Heart left ventricle (tissue), 13 donors: ENCODE measurements around the gene MAGEA9B.

Experiments
- POLR2A ChIP-seq, 2 donors: fragments of 450-650 bp; IDR thresholded peaks; one replicate each; pipeline ENCODE4 v1.6.1; 2017; ENCODE audit warnings: antibody characterized with exemption in 2 of 2, mild to moderate bottlenecking in 2 of 2, moderate library complexity in 2 of 2
- TF ChIP-seq, protein P1 (sequence below), 12 donors: fragments of 200-600 bp; sonication (generic) in 4 of 12; IDR thresholded peaks; one replicate each; pipeline versions ENCODE4 v1.5.0 to v1.8.0; 2018 to 2022; ENCODE audit warnings: antibody characterized with exemption in 12 of 12, mild to moderate bottlenecking in 5 of 12
- donor health status: ischemic (EF 13 %, LVEDD 7.1; RV severe dilation, severe dysfunction).
- donor health status: DM: no; HTN: yes; CAD: no.
- donor health status: DM: no; HTN: no; CAD: no.
- donor health status: ischemic (EF 25% LVEDD 6.9; RV normal size, moderate dysfunction).
- donor health status: ischemic (EF 25% LVEDD 5.7; RV mildly dilated, moderate dysfunction).
- donor health status: ischemic (EF 35%, LVEDD 5.7; RV mildly dilated, moderate dysfunction).
- donor health status: nonischemic (EF 11% LVEDD 7.7; RV severe dilation, severe dysfunction).
- donor health status: DM: yes; HTN: yes; CAD: no.
- donor health status: PGD.
- donor health status: ischemic (EF 29% LVEDD 5.4; RV normal size, mild dysfunction).
- donor health status: nonischemic (EF 23%, LVEDD 6.1; RV moderate dilation, normal function).

DNA sequence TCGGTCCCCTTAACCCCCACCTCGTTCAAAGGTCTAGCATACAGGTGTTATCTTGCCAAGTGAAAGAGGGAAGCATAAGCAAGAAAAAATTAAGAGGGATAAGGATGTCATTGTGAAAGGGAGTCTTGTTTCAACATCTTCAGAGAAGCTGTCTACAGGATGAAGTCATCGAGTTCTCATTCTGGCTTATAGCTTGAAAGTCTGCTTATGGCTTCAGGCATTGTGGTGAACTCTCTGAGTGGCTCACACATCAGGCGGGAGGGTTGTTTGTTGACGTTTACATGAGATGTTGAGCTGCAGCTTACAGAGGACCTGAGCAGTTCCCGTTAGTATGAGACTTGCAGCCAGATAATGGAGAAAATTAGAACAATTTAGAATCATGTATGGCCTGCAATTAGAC is 16.6 kb downstream of the MAGEA9B start:
- no peak for TF ChIP-seq POLR2A (IDR thresholded peaks at IDR 0.05)
- TF ChIP-seq, protein P1, sequence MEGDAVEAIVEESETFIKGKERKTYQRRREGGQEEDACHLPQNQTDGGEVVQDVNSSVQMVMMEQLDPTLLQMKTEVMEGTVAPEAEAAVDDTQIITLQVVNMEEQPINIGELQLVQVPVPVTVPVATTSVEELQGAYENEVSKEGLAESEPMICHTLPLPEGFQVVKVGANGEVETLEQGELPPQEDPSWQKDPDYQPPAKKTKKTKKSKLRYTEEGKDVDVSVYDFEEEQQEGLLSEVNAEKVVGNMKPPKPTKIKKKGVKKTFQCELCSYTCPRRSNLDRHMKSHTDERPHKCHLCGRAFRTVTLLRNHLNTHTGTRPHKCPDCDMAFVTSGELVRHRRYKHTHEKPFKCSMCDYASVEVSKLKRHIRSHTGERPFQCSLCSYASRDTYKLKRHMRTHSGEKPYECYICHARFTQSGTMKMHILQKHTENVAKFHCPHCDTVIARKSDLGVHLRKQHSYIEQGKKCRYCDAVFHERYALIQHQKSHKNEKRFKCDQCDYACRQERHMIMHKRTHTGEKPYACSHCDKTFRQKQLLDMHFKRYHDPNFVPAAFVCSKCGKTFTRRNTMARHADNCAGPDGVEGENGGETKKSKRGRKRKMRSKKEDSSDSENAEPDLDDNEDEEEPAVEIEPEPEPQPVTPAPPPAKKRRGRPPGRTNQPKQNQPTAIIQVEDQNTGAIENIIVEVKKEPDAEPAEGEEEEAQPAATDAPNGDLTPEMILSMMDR (IDR thresholded peaks at IDR 0.05): no peak
